Stimulated activated CD8-positive, alpha-beta memory T cell treated with anti-CD3 and anti-CD28 coated beads, Interleukin-7, amount 100 ng/mL, for 24 hours (primary cell): ENCODE measurements around the gene ATL3.
"Not testable (repeated sequence)": the region's sequence is repeated elsewhere in the genome, so short reads cannot be mapped to it uniquely, and the experiment has no call there.

Experiments used
- DNase-seq: peaks from one replicate; pipeline ENCODE4 v3.0.0-alpha.2; 2020; ENCODE audit warnings: low read depth

Gene ATL3

DNA sequence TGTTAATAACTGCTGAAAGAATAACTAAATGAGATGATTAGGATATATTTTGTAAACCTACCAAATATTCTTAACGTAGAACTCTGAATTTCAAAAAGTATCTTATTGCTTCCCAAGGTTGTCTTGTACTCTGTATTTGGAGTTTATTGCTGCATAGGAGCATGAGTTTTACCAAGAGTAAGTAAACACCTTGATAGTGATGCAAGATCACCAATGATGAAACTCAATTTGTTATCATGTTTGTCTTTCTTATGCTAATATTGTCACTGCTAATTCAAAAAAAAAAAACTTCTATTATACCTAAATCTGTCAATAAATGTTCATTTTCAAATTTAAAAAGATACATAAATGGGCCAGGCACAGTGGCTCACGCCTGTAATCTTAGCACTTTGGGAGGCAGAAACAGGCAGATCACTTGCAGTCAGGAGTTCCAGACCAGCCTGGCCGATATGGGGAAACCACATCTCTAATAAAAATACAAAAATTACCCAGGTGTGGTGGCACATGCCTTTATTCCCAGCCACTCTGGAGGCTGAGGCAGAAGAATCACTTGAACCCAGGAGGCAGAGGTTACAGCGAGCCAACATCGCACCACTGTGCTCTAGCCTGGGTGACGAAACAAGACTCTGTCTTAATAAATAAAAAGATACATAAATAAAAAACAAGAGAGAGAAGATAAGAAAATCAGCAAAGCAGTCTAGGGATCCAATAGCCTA lies 84.6 kb downstream of the ATL3 start:
- DNase-seq = no peak

DNA sequence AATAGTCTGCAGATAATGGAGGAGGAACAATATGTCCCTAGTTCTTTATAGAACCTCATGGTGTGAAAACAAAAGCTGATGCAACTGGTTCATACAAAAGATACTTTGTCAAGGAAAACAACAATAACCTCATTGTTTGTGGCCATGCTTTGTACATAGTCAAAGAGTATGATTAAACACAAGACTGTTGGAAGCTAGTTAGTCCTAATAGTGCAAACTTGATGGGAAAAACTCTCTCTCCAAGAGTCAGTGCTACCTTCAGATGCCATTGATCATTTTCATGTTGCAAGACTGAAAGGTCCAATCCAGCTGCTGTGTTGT lies 87.9 kb downstream of the ATL3 start:
- DNase-seq = no peak

- DNase-seq = not testable (repeated sequence)
Observed at GRCh38 chr11:63581224-63581623, 90.0 kb downstream of the ATL3 start.

GRCh38 chr11:63578882-63579281 lies 92.3 kb downstream of the ATL3 start:
- not testable (repeated sequence) for DNase-seq

DNA sequence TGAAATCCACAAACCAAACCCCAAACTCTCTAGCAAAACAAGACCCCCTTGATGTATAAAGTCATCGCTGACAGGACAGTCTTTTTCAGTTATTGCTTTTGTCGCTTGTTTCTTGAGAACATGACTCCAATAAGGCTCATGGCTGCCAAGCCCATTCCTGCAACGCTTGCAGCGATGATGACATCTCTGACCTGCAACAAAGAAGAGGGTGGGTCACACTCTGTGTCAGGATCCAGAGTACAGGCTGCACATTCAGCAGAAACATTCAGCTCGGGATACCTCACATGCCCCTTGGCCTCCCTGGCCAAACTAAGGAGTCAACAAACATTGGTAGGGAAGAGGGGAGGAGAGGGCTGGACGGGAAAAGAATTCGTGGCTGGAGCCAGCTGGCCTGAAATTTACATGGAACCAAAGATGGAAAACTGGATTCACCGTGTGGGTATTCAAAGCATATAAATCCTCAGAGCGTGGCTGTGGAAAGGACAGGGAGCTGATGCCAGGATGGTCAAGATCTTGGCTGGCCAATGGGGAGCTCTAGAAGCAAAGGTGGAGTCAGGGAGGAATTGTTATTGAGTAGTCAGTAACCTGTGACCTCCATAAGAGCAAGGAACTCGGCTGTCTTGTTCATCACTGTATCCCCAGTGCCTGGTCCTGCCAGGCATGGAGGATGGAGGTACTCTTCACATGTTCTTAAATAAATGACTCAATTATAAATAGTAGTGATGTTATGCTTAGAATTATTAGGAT lies 96.1 kb downstream of the ATL3 start:
- no peak for DNase-seq
